Measurements from ENCODE around the gene EZR.

EZR gene

DNA sequence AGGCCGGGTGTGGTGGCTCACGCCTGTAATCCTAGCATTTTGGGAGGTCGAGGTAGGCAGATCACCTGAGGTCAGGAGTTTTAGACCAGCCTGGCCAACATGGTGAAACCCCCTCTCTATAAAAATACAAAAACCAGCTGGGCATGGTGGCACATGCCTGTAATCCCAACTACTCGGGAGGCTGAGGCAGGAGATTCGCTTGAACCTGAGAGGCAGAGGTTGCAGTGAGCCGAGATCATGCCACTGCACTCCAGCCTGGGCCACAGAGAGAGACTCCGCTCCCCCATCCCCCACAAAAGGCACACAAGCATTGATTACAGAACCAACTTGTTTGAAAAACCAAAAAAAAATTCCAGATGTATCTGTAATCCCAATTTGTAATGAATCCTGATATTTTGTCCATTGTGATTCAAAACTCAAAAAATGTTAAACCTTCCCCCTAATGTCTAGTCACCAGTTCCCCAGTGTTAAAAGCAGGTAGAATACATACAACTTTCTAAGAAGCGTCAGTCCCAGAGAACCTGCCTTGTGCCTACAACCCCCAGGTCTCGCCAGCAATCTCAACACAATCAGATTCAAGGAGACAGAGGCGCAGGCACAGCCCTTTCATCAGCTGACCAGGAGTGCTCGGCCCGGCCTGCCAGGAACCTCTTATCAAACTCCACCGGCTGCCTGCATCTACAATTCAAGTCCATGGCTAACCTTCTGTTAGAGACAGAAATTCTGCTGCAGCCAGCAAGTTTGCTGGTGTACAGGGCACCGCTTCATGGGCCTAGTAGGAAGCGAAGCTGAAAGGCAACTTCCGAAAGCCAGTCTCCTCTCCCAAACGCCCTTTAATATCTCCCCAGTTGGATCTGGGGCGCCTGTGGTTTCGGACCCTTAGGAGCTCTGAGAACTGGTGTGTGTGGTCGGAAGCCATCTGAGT, 2.1 kb downstream of the EZR start:
- DNase-seq, result peak; percentile 70

DNA sequence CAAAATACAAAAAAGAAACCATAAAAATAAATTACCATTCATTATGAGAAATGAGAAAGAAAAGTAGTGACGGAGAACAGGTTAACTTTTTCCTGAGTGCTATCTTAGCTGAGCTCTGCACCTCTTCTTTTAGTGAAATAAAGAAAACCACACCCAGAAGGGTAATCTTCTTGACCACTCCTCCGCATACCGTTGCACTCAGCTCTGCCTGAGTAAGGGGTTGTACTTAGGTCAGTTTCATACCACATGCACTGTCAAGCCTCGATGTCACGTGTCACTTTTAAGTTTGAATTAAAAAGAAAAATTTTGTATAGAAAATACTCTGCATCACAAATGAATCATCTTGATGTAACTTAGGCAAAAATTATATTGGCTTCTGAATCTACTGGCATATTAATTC, 2.8 kb downstream of the EZR start:
- no peak for DNase-seq

DNA sequence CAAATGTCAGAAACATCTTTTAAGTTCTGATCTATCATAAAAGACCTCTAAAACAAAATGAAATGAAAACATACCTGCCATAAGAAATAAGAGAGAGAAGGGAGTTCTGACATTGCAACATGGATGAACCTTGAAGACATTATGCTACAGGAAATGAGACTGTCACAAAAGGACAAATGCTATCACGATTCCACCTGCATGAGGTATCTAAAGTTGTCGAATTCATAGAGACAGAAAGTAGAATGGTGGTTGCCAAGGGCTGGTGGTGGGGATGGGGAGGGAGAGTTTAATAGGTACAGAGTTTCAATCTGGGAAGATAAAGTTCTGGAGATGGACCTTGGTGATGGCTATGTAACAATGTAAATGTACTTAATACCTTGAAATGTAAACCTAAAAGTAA, 3.3 kb downstream of the EZR start:
- no peak for DNase-seq

DNA sequence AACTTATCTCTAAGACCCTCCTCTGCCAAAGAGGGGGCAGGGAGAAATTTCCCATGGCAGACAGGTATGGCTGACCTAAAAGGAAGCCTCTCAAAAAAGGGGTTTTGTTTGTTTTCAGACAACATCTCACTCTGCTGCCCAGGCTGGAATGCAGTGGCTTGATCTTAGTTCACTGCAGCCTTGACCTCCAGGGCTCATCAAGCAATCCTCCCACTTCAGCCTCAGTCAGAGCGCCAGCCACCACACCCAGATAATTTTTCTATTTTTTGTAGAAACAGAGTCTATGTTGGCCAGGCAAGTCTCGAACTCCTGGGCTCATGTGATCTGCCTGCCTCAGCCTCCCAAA, 3.8 kb downstream of the EZR start:
- no peak for DNase-seq

DNA sequence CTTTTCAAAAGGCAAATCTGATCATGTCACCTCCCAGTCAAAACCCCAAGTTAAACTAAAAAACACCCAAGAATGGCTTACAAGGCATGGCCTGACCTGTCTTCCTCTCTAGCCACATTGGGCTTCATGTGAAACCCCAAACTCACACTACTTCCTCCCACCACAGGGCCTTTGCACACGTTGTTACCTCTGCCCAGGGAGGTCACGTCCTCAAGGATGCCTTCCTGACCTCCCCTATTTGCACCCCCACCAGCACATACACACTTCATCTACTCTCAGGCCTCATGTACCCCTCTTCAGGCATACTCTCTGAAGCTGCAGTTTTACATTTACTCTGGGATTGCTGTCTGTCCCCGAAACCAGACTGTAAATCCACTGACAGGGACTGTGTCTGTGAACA, 6.1 kb downstream of the EZR start:
- DNase-seq, result no peak

DNA sequence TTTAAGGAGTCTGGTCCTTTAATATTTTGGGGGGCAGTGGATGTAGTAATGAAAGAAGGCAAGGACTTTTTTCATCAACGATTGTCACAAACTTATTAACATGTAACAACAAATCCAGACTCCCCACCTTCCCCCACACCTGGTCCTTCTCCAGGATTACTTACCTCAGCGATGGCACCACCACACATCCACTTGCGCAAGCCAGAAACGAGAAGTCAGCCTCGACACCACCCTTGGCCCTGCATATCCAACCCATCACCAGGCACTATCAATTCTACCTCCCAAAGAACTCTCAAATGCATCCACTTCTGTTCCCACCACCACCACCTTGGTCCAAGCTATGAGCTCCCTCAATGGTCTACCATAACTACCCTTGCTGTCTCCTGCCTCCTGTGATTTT, 6.6 kb downstream of the EZR start:
- no peak for DNase-seq

DNA sequence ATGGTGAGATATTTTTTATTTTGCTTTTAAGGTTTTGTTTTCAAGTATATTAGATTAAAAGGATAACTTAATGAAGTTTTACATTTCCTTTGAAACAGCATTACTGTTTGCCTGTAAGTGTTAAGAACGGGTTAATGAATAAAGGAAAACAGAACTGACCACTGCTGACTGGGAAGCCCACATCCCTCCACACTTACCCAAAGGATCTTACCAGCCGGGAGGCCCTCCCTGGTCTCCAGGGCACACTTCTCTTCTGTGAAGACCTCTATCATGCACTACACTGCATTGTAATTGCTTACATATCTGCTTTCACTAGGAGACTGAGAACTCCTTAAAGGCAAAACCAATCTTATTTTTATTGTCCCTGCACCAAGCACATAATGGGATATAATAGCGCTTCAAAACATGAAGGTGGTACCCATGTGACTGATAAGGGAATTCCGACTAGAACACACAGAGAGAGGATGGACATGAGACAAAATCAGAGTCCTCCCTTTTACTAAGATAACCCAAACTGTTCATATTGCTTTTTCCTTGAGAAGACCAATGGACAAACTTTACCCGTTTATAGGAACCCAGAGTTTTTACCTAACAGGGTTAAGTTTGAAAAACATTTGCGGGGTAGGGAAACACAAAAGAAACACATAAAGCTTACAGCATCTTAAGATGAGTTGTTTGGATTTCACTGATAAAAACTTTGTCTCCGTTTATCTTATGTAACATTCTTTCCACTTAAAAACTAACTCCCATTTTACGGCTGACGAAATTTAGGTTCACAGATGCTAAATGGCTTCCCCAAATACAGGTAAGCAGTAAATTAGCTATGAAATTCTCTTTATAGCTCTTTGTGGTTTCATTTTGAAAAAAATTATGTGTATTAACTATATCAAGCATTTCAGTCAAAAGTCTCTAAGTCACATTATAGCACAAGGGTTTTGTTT, 8.7 kb downstream of the EZR start:
- DNase-seq, result no peak

DNA sequence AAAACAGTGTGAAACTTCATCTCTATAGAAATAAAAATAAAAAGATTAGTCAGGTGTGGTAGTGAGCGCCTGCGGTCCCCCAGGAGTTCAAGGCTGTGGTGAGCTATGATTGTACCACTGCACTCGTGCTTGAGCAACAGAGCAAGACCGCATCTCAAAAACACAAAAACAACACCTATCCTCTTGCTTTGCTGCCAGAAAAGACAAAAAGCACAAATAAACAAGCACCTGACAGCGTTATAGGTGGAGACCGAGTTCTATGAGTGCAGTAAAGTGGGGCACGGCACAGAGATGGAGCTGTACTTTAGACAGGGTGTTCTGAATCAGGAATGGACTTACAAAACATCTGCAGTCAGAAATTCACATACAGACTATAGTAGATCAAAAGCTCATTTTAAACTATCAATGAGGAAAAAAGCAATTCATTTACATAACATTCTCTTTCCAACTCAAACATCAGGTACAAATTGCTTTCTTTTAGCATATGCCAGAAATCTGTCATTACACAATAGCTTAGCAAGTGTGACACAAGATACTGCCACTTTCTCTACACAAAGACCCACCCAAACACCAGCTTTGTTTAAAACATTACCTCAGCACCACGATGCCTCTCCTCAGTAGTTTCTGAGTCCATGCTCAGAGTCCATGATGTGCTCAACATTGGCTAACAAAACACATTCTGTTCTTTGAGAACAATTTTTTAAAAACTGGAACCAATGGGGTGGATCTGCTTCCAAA, 10.1 kb downstream of the EZR start:
- no peak for DNase-seq

DNA sequence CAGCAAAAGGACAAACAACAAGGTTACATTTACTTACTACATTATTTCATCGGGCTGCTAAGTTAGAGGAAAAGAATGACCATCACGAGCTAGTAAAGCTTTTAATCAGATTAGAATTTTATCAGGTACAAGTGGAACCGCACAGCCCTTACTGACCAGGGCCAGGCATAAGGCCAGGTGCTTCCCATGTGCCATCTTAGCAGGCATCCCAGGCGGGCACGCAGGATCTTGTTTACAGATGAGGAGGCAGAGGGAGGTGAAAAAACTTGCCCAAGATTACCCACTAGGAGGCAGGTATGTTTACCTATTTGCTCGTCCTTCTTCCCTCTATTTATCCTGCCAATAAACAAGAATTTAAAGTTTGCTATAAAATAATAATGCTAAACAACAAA, 10.7 kb downstream of the EZR start:
- DNase-seq, result no peak

DNA sequence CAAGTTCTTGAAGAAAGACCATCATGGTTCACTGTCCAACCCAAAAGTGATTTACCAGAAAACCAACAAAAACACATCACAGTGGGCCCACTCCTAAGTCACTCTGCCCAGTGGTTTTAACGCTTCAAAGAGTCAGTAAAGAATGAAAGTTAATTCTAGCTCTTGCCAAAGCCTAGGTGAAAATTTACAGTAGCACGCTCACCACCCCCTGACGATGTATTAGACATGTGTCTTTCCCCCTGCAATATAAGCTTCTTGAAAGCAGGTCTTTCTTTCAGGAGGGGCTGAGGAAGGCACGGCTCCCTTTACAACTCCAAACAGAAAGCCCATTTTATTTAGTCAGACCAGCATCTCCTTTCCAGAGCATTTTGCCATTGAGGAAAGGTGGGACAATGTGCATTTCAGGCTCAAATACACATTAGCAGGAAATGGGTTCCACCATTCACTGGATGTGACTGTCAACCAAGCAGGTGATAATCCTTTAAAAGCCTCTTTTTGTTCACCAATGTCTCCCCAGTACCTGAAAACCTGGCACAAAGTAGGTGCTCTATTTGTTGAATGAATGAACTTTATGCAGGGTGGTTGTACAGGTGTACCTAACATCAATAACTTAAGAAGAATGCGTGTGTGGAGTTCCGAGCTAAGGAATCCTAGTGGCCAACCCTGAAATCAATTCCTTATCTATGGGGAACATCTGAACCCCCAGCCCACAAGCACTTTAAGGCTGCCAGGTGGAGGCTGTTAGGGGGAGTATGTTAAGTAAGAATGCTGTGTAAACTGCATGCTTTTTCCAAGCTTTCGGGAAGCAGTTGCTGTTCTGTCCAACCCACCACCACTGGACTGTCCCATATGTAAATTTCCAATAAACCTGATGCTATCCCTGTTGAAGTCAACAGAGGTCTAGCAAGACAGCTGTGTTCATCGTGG, 11.4 kb downstream of the EZR start:
- no peak for DNase-seq

DNA sequence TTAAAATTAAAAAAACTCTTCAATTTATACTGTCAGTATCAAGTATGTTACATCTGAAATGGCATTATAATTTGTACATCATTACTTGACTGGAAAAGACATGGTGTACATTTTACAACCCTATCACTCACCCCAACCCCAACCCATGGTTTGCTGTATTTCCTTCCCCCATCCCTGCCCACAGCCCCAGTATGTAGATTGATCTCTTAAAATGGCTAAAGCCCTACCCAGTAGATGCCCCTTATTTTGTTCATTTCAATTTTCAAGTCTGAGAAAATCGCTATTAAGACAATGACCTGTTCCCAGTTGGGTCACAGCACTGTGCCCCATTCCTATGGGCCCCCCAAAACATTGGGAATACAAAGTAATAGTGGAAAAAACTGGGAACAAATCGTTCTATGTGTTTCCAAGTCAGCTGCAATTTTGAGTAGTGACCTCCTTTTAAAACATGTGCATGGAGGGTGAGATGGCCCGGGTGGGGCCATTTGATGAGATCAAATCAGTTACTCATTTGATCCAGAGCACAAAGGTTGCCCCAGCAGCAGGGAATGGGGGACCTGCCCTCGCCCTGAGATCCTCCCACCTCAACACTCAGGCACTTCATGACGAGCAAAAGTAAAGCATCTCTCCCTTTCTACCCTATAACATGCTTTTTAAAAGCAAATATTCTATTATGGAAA, 13.3 kb downstream of the EZR start:
- no peak for DNase-seq

DNA sequence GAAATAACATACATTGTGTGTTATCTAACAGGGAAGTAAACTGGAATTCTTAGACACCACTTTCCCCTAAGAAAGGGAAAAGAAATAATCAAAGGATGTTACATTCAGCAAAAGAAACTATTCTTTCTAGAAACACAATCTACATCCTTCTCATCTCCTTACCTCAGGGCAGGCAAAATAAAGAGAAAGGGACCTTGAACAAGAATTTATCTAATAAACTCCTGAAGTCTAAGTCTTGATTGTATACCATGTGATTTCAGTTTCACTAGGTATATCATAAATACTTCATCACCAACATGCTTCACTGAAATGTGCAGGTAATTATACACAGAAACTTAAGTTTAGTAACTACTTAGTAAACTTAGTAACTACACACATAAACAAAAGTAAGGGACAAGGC, 15.0 kb downstream of the EZR start:
- DNase-seq, result no peak

DNA sequence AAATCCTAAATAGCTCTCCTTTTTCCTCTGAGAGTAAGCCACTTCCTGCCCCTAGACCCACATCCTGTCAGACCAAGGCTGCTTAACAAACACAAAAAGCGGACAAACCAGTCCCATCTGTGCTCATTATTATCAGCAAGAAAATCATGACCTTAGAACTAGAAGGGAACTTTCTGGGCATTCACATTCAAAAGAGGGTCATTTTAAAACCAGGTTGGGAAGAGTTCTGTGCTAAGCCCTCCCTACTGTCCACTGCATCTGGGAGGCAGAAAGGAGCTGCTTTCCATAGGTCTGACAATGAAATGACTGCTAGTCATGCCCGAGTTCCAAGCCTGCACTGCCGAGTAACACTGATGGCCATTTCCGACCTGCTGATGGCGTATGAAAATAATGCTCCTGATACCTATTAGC, 15.4 kb downstream of the EZR start:
- DNase-seq, result no peak

DNA sequence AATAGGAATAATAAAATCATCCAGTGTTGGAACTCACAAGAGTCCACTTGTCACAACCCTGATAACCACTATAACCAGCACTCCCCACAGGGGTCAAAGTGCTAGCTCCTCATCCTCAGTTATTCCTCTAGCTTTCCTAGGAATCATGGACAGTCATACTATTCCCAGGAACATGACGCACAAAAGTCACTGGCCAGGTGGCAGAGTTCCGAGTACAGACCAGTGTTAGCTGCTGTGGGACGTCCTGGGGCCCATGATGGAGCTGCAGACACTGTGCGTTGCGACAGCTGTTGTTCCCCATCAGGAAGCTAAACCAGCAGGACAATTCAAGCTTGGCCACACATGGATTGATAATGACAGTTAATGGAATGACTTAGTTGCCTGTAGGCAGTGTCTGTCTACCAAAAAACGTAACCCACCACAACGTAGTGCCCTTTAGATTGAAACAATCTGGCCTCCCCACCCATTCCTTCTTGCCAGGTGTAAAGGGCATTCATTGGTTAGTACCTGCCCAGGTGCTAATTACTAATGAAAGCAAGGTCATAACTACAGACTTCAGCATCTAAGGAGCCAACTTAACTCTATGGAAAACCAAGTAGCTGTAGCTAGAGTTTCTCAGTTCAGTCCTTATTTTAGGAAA, 17.4 kb downstream of the EZR start:
- peak; percentile 62 for DNase-seq

DNA sequence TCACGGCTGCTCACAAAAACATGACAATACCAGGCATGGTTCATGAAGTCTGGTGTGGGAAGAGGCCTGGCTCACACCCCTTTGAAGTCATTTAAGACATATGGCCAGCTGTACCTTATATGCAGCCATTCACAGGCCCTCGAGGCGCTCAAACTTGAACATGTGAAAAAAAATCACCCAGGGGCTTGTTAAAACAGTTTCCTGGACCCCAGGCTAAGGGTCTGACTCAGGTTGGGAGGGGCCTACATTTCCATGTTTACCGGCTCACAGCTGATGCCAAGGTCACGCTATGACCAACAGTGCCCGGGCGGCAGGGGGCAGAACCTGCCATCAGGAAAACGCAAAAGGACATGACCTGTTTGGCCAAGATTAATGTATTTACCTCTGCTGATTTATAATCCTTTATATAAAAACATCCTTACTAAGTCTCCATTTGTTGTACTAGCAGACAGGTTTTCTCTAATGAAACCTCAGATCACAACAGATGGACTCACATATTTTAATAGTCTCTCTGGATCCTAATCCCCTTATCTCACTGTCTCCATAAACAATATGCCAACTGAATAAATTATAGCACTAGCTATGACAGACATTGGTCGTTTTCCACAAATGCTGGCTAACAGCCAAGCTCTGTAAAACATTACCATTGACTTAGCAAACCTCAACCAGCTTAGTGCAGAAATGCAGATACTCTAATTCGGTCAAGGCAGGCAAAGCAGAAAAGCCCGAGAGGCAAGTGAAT, 19.9 kb downstream of the EZR start:
- peak; percentile 63 for DNase-seq

DNA sequence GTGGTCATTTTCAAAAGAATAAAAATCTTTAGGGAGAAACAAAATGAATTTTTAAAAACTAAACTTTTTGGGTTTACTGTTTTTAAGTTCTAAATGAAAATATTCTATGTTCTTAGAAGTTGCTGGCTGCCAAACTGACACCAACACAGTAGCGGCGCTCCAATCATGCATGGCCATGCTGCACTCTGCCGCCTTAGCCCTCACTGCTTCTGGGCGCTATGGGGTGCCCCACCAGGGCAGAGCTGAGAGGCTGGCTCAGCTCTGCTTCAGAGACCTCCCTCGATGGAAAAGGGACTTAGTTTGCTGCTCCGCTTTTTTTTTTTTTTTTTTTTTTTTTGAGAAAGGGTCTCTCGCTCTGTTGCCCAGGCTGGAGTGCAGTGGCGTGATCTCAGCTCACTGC, 20.9 kb downstream of the EZR start:
- no peak for DNase-seq

DNA sequence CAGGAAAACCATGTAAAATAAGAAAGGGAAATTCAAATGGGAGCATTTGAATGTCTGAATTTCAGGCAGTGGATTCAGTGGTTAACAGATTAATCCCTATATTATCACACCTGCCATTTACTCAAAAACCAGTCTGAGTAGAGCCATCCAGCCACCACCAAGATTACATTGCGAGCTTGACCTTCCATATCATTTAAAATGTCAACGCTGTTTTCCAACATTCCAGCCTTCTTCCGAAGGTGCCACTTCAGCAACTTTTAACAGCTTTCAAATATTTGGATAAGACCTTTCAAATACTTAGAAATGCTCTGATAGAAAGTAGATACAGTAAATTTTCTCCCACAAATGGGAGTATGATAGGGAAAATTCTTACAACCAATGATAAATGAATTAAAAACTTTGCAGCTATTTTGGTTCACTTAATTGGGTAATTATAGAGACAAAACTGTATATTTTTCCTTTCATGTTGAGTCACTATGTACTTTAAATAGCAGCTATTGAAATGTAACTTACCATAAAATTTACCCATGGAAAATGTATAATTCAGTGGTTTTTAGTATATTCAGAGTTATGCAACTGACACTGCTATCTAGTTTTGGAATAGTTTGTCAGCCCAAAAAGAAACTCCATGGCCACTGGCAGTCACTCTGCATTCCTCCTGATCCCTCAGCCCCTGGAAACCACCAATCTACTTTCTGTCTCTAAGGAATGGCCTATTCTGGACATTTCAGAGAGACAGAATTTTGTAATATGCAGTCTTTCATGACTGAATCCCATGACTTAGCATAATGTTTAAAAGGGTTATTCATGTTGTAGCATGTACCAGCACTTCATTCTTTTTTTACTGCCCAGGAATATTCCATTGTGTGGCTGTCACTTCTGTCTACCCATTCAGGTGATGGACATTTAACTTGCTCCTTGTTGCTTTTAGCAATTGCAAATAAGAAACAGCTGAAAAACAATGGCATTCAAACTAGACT, 21.5 kb downstream of the EZR start:
- peak; percentile 83 for DNase-seq

DNA sequence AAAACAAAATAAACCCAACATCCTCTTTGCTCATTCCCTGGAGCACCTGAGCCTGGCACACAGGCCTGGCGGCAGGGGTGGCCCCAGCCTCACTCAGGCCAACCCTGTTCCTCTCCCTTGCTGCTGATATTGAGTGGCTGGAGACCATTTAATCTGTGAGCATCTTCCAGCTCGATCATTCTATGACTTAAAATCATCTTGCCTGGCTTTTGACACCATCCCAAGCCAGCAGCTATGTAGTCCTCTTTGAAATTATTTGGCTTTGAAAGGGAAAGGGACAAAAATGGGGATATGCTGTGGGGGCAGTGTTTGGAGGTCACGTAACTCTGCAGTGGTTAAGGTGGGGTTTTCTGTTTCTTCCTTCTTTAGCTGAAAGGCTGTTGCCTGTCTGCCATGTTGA, 22.8 kb downstream of the EZR start:
- no peak for DNase-seq

DNA sequence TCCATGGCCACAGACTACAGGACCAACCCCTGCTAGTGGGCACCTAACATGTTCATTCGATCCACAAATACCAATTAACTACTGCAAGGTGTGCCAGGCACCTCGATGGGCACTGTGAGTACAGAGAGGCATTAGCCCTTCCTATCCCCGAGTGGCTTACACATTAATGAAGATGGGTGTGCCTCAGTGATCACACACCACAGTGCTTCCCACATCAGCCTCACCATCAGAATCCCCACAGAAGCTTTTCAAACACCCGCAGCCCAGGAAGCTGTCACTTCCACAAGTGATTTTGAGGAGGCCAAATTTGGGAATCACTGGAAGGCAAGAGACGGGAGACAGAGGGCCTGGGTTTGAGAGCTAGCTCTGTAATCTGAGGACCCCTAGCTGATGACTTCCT, 23.7 kb downstream of the EZR start:
- DNase-seq, result no peak
